GM21526 (cell line): ENCODE data around the gene PPP1R1C.
A peak's percentile ranks its signal among the peaks of the same experiment; 100 is the strongest.

ENCODE experiments used
- ATAC-seq: cut with Tn5 transposase; IDR thresholded peaks from one replicate; pipeline ENCODE4 v1.9.1; 2021; ENCODE audit warnings: moderate library complexity; ENCODE audit not compliant: unreplicated experiment, low FRiP score

PPP1R1C gene

DNA sequence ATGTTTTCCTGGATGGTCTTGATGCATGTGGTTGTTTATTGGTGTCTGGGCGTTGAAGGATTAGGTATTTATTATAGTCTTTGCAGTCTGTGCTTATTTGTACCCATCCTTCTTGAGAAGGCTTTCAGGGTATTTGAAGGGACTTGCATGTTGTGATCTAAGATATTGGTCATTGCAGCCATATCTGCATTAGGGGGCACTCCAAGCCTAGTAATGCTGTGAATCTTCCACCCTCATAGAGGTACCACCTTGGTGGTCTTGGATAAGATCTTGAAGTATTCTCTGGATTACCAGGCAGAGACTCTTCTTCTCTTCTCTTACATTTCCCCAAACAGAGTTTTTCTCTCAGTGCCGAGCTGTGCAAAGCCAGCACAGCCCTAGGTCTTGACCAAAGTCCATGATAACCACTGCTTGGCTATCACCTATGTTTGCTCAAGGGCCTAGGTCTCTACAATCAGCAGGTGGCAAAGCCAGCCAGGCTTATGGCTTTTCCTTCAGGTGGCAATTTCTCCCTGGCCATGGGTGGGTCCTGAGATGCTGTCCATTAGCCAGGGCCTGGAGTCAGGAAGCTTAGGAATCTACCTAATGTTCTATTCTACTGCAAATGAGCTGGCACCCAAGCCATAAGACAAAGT lies 15.4 kb upstream of the PPP1R1C start:
- no peak for ATAC-seq

DNA sequence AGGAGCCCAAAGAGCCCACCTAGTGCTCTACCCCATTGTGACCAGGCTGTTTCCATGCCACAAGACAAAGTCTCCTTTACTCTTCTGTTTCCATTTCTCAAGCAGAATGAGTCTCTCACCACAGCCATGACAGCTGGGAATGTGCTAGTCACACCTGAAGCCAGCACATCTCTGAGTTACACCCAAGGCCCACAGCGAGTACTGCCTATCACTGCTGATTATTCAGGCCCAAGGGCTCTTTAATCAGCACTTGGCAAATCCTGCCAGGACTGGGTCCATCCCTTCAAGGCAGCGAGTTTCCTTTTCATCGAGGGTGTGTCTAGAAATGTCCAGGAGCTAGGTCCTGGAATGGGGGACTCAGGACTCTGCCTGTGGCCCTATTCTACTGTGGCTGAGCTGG lies 14.6 kb upstream of the PPP1R1C start:
- ATAC-seq: no peak

DNA sequence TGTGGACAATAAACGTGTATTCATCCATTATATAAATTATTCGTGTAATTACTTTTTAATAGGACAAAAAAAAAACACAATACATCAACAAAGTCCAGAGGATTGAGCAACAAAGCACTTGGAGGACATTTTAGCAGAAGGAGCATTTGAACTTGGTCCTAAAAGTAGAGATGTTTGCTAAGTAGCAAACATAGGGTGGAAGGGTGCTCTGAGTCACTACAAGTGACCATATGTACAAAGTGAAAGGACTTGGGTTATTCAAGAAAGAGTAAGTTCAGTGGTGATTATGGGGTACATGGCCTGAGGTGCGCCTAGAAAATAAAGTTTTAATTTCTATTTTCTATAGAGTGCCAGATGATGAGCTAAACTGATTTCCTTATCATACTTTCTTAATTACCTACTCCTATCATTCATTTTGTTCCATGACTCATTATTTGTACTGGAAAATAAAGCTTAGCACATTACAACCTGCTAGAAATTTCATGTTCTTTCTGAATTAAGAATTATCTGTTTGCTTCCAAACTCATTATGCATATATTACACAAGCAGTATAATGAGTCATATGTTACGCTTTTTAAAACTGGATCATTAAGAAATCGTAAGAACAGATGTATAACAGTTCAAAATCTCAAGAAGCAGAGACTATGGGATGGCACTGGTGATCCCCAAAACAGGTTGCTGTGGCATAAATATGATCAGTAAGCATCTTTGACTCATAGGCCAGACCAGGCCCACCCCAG lies 13.1 kb upstream of the PPP1R1C start:
- no peak for ATAC-seq

DNA sequence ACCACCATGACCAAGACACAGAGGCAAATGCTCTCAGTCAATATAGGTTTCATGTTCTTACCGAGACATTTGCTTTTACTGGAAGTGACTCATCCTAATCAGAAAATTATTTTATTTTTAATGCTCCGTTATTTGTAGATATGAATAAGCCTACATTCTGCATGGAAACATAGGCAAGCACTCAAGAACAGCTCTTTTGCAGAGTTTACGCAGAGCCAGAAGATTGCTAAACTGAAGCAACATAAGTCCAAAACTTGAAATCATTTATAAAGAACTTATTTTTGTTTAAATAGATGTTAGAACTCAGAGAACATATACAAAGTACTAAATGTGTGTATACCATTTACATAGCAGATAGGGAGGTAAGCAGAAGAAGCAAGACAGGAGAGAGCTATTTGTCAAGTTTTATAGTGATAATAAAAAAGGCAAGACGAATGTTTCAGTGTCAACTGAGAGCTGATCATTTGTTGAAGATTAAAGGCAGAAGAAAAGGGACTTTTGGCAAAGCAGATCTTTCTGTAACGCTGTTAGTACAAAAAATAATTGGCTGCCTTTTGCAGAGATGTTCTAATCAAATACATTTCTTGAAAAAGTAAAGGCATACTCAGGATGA lies 12.4 kb upstream of the PPP1R1C start:
- ATAC-seq: no peak

DNA sequence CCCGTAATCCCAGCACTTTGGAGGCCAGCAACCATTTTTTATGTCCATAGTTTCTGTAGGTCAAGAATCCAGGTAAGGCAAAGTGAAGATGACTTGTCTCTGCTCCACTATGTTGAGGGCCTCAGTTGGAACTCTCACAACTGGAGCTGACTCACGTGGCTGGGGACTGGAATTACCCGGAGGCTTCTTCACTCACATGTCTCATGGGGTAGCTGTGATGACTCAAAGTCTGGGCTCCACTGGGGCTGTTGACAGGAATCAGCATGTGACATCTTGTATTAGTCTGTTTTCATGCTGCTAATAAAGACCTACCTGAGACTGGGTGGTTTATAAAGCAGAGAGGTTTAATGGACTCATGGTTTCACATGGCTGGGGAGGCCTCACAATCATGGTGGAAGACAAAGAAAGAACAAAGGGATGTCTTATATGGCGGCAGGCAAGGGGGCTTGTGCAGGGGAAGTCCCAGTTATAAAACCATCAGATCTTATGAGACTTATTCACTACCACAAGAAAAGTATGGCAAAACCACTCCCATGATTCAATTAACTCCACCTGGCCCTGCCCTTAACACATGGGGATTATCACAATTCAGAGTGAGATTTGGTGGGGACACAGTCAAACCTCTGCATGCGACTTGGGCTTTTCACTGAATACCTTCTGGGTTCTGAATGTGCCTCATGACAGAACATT lies 7.8 kb upstream of the PPP1R1C start:
- ATAC-seq: no peak

DNA sequence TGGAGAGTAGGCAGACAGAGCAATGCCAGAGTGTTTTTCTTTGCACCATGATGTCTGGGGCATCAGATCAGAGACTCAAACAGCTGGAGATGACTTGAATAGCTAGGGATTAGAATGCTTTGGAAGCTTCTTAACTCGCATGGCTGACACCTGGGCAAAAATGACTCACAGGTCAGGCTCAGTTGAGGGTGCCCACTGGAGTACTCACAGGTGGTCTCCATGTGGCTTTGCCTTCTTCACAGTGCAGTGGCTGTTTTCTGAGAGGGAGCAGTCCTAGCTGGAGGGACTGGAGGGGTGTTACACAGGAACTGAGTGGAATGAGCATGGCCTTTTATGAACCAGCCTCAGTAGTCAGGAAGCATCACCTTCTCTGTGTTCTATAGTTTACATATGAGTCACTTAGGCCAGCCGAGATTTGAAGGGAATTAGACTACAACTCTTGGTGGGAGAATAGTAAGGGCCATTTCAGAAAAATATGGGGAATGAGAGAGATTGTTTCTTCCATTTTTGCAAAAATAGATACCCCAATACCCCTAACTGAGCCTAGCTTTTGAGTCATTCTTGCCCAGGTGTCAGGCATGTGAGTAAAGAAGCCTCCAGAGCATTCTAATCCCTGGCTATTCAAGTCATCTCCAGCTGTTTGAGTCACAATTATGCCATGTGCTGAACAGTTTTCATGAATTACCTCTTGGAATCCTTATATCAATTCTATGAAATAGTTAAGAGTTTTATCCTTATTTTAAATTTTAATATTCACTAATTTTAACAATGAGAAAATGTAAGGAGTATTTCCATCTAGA lies 7.1 kb upstream of the PPP1R1C start:
- no peak for ATAC-seq

DNA sequence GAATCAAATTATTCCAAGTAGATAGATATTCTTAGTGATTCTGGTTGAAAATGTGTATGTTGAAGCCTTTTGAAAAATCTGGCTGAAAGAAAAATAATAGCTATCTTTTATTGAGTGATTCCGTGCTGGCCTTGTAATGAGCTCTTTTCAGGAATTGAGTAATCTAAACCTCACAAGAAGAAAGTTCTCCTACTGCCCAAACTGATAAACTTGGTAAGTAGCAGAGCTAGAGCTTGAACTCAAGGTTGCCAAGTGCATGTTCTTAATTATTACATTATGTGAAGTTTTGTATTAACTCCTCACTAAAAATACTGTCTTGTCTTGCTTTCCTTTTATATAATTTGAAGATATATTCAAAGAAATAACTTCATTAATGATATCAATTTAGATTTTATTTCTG lies 1.6 kb upstream of the PPP1R1C start:
- ATAC-seq: no peak

DNA sequence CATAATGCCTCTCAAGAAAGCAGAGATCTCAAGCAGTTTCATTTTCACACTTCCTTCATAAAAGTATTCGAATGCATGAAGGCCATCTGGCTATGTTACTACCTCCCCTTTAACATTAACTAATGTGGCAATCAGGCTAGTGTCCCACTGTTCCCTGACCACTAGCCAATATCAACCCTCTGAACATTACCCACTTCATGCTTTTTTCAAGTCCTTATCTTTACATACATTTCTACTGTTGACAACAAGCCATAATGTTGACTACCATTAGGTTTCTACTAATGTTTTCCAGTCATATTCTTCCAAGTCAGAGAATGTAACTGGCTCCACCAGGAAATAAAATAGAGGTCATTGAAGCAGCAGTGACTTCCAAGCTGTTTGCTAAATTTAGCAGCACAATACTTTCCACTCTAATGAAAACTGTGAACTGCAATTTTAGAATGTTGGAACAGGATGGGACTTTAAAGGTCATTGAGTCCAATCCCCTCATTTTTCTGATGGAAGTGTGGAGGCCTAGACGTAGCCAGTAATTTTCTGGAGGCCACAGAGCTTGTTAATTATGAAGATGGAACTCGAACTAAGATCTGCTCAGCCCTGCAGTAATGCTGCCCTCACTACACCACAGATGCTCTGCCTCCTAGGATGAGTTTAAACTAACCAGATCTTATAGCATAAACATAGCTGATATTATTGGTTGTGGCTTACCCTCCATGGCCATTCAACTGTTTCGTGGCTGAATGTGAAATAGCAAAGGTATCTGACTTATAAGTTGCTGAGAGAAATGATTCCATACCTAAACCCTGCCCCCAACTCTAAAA lies 630 bp upstream of the PPP1R1C start:
- no peak for ATAC-seq

DNA sequence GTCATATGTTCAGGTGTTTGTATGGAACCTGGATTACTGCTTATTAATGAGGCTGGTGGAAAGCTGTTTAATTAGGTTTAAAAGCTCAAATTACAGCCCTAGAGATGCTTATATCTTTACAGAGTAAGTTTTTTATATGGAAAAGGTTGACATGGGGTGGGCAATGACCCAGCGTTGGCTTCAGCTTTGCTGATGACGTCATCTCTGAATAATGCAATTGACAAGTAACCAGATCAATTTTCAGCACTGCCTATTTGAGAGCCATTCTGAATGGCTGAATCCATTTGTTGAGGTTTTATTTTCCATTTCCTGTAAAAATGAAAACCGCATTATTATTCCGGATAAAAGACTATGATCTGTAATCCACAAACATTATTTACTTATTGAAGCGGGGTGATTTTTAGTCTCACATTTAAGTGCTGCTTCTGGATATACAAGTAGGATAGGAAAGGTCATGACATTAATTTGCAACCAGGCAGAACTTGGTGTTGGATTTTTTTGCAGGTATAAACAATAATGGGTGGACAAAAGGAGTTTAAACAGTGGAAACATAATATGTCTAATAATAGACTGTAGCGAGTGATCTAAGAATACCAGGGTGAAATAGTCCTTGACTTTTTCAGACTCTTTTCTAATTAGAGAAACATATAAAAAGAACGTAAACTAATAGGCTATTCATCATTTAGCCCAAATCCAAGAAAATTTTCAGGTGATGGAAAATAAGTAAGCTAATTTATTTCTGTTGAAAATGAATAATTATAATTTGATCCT lies 2.7 kb downstream of the PPP1R1C start:
- ATAC-seq: no peak

DNA sequence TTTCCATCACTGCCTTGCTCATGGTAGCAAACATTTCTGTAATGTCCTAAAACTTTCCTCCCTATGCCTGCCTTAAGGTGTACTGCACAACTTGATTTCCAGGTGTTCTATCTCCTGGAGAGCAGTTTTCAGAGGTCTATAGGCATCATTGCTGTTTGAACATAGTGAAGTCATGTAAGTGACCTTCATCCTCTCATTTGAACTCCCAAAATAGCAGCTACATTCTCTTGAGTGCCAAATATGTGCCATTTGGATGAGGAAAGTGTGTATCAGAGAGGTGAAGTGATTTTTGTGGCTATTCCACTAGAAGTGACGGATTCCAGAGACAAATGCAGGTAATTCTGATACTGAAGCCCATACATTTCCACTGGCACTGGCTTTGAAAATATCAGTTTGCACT lies 3.4 kb downstream of the PPP1R1C start:
- no peak for ATAC-seq

DNA sequence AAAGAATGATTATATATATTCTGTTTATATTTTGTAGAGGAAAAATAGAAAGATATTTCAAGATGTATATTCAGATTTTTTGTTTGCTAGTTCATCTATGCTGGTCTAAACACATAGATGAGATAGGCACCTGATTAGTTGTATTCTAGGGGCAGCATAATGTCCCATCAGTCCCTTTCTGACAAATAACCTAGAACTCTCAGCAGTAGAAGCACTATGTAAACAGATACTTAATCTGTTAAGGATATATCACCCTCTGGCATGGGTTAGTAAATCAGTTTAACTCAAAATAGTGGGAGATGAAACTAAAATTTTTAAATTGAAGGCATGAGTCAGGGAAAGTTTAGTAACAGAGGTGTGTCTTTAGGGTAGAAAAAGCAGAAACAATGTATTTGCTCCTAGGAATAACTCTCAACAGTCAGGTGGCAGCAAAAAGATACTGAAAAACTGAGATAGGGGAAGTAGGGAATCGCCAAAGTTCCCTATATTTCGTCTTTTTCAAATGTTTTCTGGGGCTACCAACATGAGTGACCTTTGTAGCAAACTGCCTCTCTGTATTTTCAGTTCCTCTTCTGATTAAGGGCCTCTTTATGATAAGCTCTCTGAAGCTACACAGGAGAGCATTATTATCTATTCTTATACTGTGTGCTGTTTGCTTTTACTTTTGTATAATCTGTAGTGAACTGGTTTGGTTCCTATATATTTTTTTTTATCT lies 5.7 kb downstream of the PPP1R1C start:
- ATAC-seq: peak; percentile 98

DNA sequence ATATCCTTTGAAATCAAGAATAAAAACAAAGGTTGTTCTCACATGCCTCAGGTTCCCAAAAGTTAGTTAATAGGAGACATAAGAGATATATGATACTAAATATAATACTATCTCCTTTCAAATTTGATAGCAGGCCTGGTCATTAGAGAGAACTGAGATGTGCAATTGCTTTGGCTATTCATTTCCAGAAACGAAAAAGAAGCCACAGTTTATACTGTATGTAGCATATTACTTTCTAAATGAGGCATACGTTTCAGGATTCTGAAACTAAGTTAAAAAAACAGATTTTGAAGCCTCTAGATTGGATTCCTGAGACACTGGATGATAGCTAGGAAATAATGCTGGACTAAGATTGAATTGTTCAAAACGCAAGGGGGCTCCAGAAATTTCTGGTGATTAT lies 7.1 kb downstream of the PPP1R1C start:
- peak; percentile 89 for ATAC-seq

DNA sequence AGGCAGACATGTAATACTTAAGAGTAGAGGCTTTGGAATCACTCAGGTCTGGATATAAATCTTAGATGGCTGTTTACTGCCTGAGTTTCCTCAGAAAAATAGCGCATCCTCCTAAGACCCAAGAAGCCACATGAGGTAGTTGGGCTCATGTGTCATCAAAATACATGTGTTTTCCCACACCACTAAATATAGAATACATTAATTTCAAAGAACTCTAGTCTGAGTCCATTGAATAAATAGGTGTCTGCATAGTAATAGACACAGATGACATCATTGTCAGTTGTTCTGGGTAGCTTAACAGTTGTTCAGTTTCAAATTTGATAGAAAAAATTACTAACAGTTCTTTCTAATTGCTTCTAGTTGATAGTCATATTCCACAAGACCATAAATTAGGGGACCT lies 9.6 kb downstream of the PPP1R1C start:
- ATAC-seq: no peak

DNA sequence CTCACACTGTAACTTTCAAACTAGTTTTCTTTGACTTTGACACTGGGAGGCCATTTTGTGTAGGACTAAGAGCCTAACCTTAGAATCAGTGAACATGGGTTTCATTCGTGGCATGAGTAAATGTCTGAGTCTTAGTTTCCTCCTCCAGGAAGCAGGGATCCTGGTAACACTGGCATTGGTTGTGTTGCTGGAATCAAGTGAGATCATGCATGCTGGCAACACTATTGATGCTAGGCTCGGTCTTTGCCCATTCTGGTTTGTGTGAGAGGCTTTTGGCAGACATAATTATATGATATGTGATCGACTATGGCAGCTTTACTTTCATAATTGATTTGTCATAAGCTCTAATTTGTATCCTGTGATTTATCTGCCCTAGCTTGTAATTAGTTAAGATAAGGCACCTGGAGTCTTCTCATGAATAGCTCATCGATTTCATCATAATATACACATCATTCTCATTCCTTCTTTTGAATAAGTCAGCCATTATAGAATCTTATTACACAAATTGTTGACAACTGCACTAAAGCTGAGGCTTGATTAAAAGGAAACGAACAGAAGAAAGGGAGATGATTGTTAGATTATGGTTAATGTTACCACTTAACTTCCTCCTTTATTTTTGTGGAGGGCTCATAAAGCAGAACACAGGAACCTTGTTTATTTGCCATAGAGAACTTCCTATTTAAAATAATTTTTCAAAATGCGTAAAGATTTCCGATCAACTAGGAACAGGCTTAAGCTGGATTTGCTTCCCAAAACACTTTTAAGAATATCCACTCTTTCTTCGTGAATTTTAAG lies 12.6 kb downstream of the PPP1R1C start:
- ATAC-seq: no peak

DNA sequence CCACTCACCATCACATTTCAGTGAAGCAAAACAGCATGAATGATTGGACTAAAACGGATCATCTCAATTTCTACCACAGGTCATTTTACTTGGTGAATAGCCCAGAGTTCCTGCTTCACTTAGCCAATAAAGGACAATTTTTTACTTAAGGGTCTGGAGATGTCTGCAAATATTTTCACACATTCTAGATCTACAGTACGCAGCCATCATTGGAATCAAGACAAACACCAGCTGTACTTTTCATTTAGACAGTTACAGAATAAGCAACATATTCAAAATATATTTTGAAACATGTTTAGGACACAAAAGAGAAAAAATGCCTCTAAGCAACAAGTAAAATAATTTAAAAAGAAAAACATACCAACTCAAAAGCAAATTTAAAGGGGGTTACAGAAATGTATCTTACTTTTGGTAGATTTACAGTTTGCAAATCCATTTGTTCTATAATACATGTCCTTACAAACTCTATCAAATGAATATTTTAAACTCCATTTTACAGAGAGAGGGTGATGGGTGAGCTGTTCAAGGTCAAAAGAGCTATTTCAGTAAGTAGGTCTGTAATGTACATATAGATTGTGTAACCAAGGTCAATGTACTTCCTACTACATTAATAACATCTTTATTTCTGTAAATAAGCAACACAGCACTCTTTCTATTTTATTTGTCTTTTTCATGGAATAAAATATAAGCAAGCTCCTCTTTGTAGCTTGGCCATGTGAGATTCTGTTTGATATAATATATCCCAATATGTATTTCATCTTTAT lies 13.4 kb downstream of the PPP1R1C start:
- no peak for ATAC-seq

DNA sequence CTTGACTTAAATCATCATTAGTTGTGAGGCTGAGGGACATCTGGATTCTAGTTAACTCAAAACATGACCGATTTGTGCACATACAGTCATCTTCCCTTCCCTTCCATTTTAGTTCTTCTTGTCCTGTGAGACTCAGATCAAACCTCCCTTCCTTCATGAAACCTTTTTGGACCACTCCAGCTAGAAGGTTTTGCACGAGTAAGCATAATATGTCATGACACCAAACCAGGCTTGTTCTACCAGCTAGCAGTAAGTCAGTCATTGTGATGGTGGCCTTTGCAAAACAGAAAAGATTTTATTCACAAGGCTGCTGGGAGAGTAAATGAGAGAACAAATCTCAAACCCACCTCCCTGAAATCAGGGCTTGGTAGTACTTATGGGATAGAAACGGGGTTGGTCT lies 14.3 kb downstream of the PPP1R1C start:
- no peak for ATAC-seq

DNA sequence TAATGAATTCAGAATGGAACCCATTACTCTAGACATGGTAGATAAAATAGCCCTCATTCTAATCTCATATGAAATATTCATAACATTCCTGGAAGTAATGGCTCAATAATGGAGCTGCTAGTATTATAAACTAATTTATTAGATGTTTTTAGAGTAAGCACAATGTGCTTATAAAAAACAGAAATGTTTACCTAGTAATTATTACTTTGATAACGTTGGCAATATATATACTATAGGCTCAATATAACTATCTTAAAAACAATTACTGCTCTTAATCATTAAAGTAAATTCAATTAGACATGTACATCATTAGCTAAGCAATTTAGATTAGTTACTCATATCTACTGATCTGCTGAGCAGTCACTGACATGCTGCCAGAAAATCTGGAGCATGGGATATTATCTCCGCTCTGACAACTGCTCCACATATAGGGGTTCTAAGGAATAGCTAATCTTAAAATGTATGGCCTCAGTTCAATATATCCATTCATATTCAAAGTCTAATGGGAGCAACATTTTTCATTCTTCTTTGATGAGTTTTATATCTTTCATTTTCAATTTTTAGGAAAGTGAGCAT lies 19.4 kb downstream of the PPP1R1C start:
- no peak for ATAC-seq
